Glomerular endothelial cell (primary cell): ENCODE results near the gene UHRF1. TPM values are rescaled to one million over a fixed set of nuclear protein-coding genes. Genes with fewer than 3 reads are reported as not detected.
A peak's percentile ranks its signal among the peaks of the same experiment; 100 is the strongest.
"Not testable (repeated sequence)": the region's sequence is repeated elsewhere in the genome, so short reads cannot be mapped to it uniquely, and the experiment has no call there.

Experiments used
- DNase-seq: peaks from one replicate; pipeline ENCODE4 v3.0.0-alpha.2; 2011; ENCODE audit warnings: low read depth, low spot score; ENCODE audit errors: extremely low read depth
- total RNA-seq: library from RNA; depleted of rRNA; stranded (reverse); fragments of >200 nt; gene quantifications from 2 replicates; pipeline ENCODE4 v1.2.3, GENCODE V29; 2015

The UHRF1 gene
- total RNA-seq, 1 donor from 2014 or later = 22.6 TPM

DNA sequence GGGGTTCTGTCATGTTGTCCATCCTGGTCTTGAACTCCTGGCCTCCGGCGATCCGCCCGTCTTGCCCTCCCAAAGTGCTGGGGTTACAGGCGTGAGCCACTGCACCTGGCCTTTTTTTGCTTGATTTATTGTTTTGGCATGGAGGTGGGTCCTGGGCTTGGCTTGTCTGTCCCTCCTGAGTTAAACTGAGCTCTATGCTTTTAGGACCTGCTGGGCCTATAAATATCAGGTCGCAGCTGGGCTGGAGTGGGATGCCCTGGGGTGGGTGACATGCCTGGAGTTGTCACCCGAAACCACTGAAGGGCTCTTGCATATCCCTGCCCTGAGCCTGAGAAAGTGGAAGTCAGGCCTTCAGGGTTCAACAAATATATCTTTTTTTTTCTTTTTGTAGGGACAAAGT is 12.2 kb upstream of the UHRF1 start:
- DNase-seq = no peak

DNA sequence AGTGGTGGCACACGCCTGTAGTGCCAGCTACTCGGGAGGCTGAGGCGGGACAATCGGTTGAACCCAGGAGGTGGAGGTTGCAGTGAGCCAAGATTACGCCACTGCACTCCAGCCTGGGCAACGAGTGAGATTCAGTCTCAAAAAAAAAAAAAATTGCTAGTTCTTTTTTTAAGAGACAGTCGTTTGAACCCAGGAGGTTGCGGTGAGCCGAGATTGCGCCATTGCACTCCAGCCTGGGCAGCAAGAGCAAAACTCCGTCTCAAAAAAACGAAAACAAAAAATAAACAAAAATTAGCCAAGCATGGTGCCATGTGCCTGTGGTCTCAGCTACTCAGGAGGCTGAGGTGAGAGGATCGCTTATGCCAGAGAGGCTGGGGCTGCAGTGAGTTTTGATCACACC is 8.4 kb upstream of the UHRF1 start:
- DNase-seq = not testable (repeated sequence)

DNA sequence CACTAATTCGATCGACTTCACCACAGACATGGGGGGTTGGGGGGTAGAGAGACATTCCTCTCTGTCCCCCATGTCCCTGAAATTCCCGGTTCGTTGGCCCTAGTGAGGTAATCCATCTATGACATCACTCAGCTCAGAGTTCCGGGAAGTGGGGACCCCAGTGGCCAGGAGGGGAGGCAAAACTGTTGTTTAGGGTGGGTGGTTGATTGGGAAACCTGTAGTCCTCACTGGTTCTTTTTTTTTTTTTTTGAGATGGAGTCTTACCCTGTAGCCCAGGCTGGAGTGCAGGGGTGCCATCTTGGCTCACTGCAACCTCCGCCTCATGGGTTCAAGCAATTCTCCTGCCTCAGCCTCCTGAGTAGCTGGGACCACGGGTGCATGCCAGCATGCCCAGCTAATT is 6.5 kb upstream of the UHRF1 start, which contains the start of gene ARRDC5:
Gene ARRDC5 (minus strand): TSS at position 101 of the 400 bp plus-strand sequence. CDS start 71 bp downstream, at position 30.
- DNase-seq = no peak

DNA sequence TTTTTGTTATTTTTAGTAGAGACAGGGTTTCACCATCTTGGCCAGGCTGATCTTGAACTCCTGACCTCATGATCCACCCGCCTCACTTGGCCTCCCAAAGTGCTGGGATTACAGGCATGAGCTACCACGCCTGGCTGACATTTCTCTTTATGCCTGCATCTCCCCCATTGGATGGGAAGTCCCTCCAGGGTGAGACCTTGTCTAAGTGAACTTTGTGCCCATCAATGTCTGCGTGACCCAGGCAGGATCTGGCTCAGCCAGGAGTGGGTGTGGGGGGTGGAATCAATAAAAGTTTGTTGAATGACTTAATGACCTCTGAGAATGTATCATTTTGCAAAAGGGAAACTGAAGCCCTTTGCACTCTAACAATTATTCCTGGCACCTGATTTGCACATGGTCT is 4.8 kb upstream of the UHRF1 start:
- DNase-seq = no peak

DNA sequence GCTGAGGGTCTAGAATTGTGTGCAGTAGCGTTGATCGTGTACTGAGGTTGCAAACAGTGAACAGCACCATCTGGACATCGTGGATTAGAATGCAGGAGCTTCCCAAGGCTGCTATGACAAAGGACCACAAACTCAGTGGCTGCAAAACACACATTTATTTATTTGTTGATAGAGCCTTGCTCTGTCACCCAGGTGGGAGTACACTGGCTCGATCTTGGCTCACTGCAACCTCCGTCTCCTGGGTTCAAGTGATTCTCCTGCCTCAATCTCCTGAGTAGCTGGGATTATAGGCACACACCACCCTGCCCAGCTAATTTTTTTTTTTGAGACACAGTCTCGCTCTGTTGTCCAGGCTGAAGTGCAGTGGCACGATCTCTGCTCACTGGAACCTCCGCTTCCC is 2.3 kb upstream of the UHRF1 start:
- no peak for DNase-seq

DNA sequence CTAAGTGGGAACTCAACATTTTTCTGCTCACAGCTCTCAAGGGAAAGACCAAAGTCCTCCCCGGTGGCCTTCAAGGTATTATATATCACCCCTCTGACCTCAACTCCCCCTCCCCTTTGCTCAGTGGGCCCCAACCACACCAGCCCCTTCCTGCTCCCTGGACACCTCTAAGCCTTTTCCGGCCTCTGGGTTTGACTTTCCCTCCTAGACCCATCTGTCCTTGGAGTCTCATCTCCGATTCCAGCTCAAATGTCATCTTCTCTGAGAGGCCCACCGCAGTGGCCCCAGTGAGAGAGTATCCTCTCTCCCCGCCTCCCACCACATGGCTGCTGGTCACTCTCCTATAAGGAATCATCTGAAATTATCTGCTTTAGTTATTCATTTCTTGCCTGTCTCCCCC is 941 bp upstream of the UHRF1 start:
- no peak for DNase-seq

DNA sequence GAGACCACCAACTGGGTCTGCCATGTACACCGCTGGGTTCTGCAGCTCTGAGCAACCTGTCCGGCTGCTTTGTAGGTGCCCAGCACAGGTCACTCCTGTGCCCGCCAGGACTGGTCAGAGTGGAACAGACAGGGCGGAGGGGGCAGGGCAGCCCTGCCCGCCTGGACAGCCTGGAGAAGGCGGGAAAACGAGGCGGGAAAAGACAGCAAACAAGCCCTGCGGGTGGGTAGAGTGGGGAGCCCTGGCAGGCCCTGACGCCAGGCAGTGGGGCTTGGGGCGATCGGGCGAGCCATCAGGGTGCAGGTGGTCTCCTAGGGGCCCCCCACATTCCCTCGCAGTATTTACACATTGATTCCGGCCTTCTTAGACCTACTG is 533 bp upstream of the UHRF1 start:
- DNase-seq = no peak

DNA sequence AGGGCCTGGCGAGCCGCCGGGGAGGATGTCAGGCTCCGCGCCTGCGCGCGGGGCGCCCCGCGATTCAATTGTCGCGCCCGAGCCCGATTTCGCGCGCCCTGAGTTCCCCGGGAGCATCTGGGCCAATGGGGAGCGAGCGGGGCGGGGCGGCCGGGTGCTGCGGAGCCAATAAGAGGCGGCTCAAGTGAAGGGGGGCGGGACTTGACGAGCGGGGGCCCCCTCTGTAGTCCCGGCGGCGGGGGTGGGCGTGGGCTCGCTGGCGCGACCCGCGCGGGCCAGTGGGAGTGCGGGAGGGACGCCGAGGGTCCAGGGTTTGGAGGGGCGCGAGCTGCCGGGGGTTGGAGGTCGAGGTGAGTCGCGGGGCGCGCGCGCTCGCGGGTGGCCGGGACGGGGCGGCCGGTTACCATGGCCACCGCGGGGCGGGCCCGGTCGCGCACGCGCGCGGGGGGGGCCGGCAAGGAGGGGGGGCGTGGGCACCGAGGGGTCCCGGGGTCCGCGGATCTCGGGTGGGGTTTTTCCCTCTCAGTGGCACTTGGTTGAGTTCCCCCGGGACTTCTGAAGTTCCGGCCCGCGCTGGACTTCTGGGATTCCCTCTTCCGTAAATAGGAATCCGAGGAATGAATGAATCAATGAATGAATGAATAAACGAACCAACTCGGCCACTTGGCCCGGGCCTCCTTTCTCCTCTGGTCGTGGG is 744 bp downstream of the UHRF1 start:
- no peak for DNase-seq

DNA sequence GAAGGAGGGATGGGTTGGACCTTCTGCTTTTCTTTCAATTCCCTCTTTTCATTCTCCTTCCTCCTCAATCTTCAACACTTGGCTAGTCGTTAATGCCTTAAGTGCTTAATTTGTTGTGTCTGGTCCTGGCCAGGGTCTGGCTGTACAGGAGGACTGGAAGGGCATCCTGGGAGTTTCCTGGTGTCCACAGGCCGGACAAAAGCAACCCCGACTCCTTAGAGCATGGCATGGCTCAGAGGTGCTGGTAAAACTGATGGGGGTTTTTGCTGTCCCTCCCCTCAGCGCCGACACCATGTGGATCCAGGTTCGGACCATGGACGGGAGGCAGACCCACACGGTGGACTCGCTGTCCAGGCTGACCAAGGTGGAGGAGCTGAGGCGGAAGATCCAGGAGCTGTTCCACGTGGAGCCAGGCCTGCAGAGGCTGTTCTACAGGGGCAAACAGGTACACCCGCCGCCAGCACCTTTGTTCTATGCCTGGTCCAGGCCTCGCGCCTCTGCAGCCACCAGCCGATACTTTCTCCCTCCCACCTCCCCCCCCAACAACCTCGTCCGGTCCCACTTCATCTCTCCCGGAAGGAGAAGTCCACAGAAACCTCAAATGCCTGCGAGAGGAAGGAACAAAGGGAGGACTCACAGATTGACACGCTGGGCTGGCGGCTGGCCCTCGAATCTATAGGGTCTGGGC is 1.4 kb downstream of the UHRF1 start:
- DNase-seq = no peak

DNA sequence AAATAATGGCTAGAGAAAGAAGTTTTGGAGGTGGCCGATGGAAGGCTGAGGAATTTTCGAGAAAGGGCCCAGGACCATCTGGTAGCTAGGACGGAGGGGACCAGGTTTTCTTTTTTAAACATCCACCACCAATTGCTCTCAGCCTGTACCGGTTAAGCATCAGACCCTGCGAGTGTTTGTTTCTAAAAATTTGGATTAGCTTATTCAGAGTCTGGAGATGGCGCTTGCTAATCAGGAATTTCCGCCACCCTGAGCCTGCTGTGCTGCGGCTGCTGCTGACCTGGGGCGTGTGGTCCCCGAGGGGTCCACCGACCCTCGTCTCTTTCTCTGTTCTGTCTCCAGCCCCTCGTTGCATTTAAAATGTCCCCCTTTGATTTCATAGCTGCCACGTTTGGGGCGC is 2.0 kb downstream of the UHRF1 start:
- no peak for DNase-seq

DNA sequence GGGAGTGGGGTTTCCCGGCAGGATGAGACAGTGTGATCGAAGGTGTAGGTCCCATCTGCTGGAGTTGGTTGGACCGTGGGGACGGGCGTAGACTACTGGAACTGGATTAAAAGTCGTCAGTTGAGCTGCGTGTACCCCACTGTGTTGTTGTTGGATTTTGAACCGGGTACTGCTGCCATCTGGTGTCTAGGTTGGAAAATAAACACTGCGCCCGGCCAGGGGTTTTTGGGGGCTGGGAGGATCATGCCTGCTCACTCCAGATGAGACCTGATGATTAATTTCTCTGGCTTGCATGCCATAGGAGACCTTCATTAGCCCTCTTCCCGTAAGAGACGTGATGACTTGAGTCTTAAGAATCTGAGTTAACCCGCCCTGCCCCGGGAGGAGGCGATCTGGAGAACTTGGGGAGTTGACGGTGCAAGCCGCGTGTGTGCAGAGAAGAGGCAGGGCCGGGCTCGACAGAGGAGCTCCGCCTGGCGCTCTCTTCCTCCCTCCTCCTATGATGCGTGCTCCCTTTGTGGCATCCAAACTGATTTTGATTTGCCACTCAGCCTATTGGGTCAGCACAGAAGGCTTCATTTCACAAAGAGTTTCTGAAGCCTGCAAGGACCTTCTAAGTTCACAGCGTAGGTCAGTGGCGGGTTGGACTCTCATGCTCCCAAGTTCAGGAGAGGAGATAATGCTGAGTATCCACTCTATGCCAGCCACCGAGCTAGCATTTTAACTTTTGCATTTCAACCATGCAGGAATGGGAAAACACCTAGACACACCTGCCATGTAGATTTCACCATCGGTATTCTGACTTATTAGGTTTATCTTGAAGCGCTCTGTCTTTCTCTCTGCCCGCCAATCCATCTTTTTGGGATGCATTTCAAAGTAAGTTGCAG is 2.7 kb downstream of the UHRF1 start:
- DNase-seq = peak; percentile 72

DNA sequence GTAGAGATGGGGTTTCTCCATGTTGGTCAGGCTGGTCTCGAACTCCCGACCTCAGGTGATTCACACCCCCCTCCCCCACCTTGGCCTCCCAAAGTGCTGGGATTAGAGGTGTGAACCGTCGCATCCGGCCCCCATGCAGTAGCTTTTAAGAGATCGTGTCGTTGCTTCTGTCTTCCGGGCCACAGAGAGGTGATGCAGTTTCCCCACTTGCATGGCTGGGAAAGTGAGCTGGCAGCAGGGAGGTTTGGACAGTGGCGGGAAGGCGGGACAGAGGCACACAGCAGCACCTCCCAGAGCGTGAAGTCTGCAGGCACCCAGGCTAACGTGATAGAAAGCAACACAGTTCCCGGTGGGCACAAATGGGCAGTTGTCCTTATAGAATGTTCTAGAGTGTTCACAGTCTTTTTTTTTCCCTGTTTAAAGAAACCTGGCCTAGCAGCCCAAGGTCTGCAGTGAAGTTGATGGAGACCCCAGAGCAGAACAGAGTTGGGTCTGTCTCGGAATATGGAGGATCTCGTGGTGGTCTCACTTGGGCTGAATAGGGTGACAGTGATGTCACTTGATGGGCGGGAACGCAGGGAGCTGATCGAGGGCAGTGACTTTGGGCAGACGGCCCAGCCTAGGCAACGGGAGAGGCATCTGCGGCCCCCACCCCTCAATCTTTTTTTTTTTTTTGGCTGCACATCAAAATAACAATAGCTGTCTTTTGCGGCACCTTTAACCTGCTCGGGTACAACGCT is 4.9 kb downstream of the UHRF1 start:
- DNase-seq = no peak

DNA sequence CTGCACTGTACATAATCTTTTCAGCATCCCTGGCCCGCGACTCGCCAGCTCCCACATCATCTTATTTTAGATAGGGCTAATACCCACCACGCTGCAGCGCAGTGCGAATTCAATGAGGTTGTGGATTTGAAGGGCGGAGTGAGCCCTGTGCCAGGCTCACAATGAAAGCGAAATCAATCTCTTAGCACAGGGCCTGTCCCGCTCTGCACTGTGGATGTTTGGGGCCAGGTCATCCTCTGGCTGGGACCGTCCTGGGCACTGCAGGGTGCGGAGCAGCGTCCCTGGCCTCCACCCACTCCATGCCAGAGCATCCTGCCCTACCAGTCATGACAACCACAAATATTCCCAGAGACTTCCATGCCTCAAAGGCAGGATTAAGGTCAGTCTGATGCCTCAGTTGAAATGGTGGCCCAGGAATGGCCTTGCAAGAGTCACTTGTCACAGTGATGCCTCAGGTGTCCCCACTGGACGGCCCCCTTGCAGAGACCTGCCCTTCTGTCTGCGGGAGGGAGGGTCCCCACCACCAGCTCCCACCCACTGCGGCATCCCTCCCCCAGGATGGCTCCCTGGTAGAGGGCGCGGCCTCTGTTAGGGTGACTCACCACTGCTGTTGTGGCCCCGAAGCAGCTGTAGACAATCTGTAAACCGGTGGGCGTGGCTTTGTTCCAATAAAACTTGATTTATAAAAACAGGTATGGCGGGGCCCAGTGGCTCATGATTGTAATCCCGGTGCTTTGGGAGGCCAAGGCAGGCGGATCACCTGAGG is 5.6 kb downstream of the UHRF1 start:
- no peak for DNase-seq

DNA sequence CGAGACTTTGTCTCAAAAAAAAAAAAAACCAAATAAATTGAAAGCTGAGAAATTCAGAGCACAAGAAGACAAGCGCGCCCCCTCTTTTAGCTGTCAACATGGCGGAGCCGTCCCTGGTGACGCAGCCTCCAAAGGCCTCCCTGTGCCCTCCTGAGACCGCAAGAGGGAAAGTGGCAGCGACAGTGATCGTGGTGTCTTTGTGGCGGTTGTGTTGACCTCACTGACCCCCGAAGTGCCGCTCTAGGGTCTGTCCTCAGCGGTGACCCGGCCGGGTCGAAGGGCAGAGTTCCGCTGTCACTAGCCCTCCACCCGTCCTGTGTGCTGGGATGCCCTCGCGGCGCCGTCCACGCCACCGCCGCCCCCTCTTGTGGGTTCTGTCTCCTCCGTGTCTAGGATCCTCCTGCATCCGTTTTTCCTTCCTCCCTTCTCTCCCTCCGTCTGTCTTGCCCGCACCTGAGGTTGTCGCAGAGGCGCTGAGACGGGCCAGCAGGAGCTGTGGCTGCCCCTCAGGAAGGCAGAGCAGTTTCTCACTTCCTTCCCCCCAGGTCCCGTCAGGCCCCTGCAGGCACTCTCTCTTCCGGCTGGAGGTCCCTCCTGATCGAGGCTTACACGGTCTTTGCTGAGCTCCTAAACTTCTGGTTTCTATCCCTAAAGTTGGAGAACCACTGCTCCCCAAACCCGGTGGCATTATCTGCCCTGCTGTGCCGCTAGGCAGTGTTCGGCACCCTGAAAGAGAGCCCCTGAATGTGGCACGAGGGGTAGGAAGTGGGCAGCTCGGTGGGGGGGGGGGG is 7.2 kb downstream of the UHRF1 start:
- no peak for DNase-seq

DNA sequence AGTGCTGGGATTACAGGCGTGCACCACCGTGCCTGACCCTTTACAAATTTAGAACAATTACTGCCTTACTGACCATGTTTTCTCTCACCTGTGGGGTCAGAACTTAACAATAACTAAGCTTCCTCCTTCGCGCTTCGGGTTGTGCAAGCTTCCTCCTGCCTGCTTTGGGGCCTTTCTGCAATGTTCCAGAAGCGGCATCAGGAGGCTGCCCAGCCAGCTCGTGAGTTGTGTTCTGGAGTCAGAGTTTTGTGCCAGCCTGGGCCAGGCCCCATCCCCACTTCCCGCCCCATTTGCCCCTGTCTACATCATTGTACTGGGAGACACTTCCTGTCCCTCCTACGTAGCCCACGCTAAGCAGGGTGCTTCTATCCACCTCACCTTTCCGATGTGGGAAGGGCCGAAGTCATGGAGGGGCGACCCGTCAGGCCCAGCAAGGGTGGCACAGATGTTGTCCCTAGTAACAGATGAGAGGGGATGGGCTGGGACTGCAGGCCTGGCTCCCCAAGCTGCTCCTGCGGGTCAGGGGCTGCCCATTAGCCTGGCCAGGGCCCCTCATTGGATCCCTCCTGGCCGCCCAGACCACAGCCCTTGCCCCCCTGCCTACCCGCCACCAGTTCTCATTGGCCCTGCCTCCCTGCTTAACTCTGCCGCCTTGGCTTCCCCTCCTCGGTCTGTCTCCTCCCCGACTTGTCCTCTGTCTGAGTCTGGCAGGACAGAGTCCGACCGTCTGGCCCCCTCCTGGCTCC is 13.4 kb downstream of the UHRF1 start:
- DNase-seq = no peak

DNA sequence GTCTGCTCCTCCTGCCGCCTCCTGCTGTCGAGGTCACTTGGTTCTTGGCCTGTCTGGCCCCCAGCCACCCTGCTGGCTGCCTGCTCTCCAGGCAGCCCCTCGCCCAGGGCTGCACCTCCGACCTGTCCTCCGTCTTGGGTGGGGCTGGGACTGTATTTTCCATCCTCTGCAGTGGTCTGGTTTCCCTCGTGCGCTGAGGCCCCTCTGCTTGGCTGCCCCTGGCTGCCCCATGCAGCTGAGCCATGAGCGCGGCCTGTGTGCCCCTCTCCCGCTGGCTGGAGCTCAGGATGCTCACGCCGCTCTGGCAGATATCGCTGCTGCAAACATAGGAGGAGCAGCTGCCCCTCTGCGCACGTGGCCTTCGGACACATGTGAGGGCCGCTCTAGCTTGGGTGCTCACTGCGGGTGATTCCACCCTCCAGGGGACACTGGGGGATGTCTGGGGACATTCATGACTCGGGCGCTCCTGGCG is 14.0 kb downstream of the UHRF1 start:
- no peak for DNase-seq

DNA sequence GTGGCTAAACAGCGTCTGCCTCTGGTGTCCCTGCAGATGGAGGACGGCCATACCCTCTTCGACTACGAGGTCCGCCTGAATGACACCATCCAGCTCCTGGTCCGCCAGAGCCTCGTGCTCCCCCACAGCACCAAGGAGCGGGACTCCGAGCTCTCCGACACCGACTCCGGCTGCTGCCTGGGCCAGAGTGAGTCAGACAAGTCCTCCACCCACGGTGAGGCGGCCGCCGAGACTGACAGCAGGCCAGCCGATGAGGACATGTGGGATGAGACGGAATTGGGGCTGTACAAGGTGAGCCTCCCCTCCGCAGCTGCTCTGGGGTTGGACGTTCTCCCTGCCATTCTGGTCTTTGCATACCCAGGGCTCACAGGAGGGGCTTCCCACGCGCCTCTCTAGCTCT is 19.9 kb downstream of the UHRF1 start:
- DNase-seq = no peak

DNA sequence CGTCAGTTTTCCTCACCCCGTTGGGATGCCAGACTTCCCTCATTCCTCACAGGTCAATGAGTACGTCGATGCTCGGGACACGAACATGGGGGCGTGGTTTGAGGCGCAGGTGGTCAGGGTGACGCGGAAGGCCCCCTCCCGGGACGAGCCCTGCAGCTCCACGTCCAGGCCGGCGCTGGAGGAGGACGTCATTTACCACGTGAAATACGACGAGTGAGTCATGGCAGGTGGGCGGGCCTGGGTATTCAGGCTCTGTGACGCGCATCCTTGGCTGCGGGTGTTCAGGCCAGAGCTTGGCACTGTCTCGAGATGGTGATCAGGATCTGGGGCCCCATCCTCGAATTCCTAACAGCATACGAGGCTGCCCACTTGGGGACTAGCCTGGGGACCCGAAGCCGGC is 21.4 kb downstream of the UHRF1 start:
- DNase-seq = no peak

DNA sequence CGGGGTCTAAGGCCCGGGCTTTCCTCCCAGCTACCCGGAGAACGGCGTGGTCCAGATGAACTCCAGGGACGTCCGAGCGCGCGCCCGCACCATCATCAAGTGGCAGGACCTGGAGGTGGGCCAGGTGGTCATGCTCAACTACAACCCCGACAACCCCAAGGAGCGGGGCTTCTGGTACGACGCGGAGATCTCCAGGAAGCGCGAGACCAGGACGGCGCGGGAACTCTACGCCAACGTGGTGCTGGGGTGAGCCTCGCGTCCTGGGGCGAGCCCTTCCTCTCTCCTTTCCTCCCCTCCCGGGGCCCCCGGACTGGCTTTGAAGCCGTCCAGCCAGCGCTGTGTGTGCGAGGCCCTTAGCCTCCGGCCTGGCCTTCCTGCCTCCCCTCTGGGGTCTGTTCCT is 23.4 kb downstream of the UHRF1 start:
- no peak for DNase-seq
